ENCODE results near the gene LAMC1.
"Not testable (repeated sequence)": the region's sequence is repeated elsewhere in the genome, so short reads cannot be mapped to it uniquely, and the experiment has no call there.

Gene LAMC1

GRCh38 chr1:183058851-183059502, 35.8 kb downstream of the LAMC1 start:
- CTCF ChIA-PET, result no interaction called here

GRCh38 chr1:183061194-183061593, 38.0 kb downstream of the LAMC1 start:
- DNase-seq, result no peak
- no peak overlapping the region for H3K4me3 ChIP-seq (ENCODE audit: control insufficient read depth in 1 of 7, extremely low read depth in 1 of 7, insufficient read depth in 4 of 7, low read depth in 2 of 7, low read length in 6 of 7)
- ChIA-PET CTCF (no interaction called here), POLR2A (no interaction called here)
- no peak overlapping the region for H3K27ac ChIP-seq (ENCODE audit: insufficient read depth in 1 of 2, low read depth in 1 of 2, low read length in 2 of 2, poor library complexity in 1 of 2, severe bottlenecking in 2 of 2)
- H3K27me3 ChIP-seq (replicated peaks in 2 of 5; ENCODE audit: control insufficient read depth in 4 of 5, insufficient read depth in 5 of 5, low read length in 4 of 5), result no peaks in the 10 kb centered on the region
- peaks cover 0 to 2% (median 0%) of the 10 kb centered on the region in 4 experiments for H3K36me3 ChIP-seq (ENCODE audit: control insufficient read depth in 4 of 4, insufficient read depth in 4 of 4, low read length in 3 of 4)
- H3K9me3 ChIP-seq (ENCODE audit: control extremely low read depth in 1 of 5, control insufficient read depth in 4 of 5, insufficient read depth in 2 of 5, low read depth in 1 of 5, low read length in 4 of 5), result peaks cover 0 to 4% (median 0%) of the 10 kb centered on the region in 5 experiments
- H3K4me1 ChIP-seq (ENCODE audit: control extremely low read depth in 1 of 4, control insufficient read depth in 4 of 4, insufficient read depth in 4 of 4, low read length in 3 of 4), result no peaks in the 10 kb centered on the region

More at GRCh38 chr1:183058851-183059502, 35.8 kb downstream of the LAMC1 start:
- no peak overlapping the region for H3K4me3 ChIP-seq (ENCODE audit: control insufficient read depth in 1 of 7, extremely low read depth in 1 of 7, insufficient read depth in 4 of 7, low read depth in 2 of 7, low read length in 6 of 7)
- WGBS (ENCODE audit: insufficient coverage), result no CpG with 5 or more reads among the region's 2 CpGs
- DNase-seq, result no peak
- no peaks in the 10 kb centered on the region for H3K9me3 ChIP-seq (ENCODE audit: control extremely low read depth in 1 of 5, control insufficient read depth in 4 of 5, insufficient read depth in 2 of 5, low read depth in 1 of 5, low read length in 4 of 5)
- H3K27me3 ChIP-seq (replicated peaks in 2 of 5; ENCODE audit: control insufficient read depth in 4 of 5, insufficient read depth in 5 of 5, low read length in 4 of 5), result no peaks in the 10 kb centered on the region
- POLR2A ChIA-PET, result no interaction called here
- no peaks in the 10 kb centered on the region for H3K36me3 ChIP-seq (ENCODE audit: control insufficient read depth in 4 of 4, insufficient read depth in 4 of 4, low read length in 3 of 4)
- no peaks in the 10 kb centered on the region for H3K4me1 ChIP-seq (ENCODE audit: control extremely low read depth in 1 of 4, control insufficient read depth in 4 of 4, insufficient read depth in 4 of 4, low read length in 3 of 4)
- no peak overlapping the region for H3K27ac ChIP-seq (ENCODE audit: insufficient read depth in 1 of 2, low read depth in 1 of 2, low read length in 2 of 2, poor library complexity in 1 of 2, severe bottlenecking in 2 of 2)

- POLR2A ChIA-PET, result no interaction called here
- no peaks in the 10 kb centered on the region for H3K4me1 ChIP-seq (ENCODE audit: control extremely low read depth in 1 of 4, control insufficient read depth in 4 of 4, insufficient read depth in 4 of 4, low read length in 3 of 4)
- 100% methylated on average over 1 of the region's 1 CpG for WGBS (ENCODE audit: insufficient coverage)
Observed at GRCh38 chr1:183063349-183063748, 40.1 kb downstream of the LAMC1 start.

GRCh38 chr1:183065168-183065706, 42.0 kb downstream of the LAMC1 start:
- POLR2A ChIA-PET, result no interaction called here
- H3K4me1 ChIP-seq (ENCODE audit: control extremely low read depth in 1 of 4, control insufficient read depth in 4 of 4, insufficient read depth in 4 of 4, low read length in 3 of 4), result peaks cover 0 to under 1% (median 0%) of the 10 kb centered on the region in 4 experiments
- no peaks in the 10 kb centered on the region for H3K27me3 ChIP-seq (replicated peaks in 2 of 5; ENCODE audit: control insufficient read depth in 4 of 5, insufficient read depth in 5 of 5, low read length in 4 of 5)
- no peak overlapping the region for H3K4me3 ChIP-seq (ENCODE audit: control insufficient read depth in 1 of 7, extremely low read depth in 1 of 7, insufficient read depth in 4 of 7, low read depth in 2 of 7, low read length in 6 of 7)
- H3K9me3 ChIP-seq (ENCODE audit: control extremely low read depth in 1 of 5, control insufficient read depth in 4 of 5, insufficient read depth in 2 of 5, low read depth in 1 of 5, low read length in 4 of 5), result peaks cover 0 to 4% (median 0%) of the 10 kb centered on the region in 5 experiments
- DNase-seq, result no peak
- 100% methylated on average over 4 of the region's 6 CpGs for WGBS (ENCODE audit: insufficient coverage)
- H3K27ac ChIP-seq (ENCODE audit: insufficient read depth in 1 of 2, low read depth in 1 of 2, low read length in 2 of 2, poor library complexity in 1 of 2, severe bottlenecking in 2 of 2), result no peak overlapping the region
- peaks cover 0 to 2% (median 0%) of the 10 kb centered on the region in 4 experiments for H3K36me3 ChIP-seq (ENCODE audit: control insufficient read depth in 4 of 4, insufficient read depth in 4 of 4, low read length in 3 of 4)
- CTCF ChIA-PET, result no interaction called here

More at GRCh38 chr1:183063349-183063748, 40.1 kb downstream of the LAMC1 start:
- no peak for DNase-seq
- Histone ChIP-seq H3K27me3 (replicated peaks in 2 of 5; ENCODE audit: control insufficient read depth in 4 of 5, insufficient read depth in 5 of 5, low read length in 4 of 5) (no peaks in the 10 kb centered on the region), H3K27ac (ENCODE audit: insufficient read depth in 1 of 2, low read depth in 1 of 2, low read length in 2 of 2, poor library complexity in 1 of 2, severe bottlenecking in 2 of 2) (no peak overlapping the region), H3K9me3 (ENCODE audit: control extremely low read depth in 1 of 5, control insufficient read depth in 4 of 5, insufficient read depth in 2 of 5, low read depth in 1 of 5, low read length in 4 of 5) (peaks cover 0 to 4% (median 0%) of the 10 kb centered on the region in 5 experiments), H3K4me3 (ENCODE audit: control insufficient read depth in 1 of 7, extremely low read depth in 1 of 7, insufficient read depth in 4 of 7, low read depth in 2 of 7, low read length in 6 of 7) (no peak overlapping the region), H3K36me3 (ENCODE audit: control insufficient read depth in 4 of 4, insufficient read depth in 4 of 4, low read length in 3 of 4) (peaks cover 0 to 2% (median 0%) of the 10 kb centered on the region in 4 experiments)
- CTCF ChIA-PET, result no interaction called here

- POLR2A ChIA-PET; H3K27ac ChIP-seq (ENCODE audit: insufficient read depth in 1 of 2, low read depth in 1 of 2, low read length in 2 of 2, poor library complexity in 1 of 2, severe bottlenecking in 2 of 2); CTCF ChIA-PET; H3K9me3 ChIP-seq (ENCODE audit: control extremely low read depth in 1 of 5, control insufficient read depth in 4 of 5, insufficient read depth in 2 of 5, low read depth in 1 of 5, low read length in 4 of 5); H3K27me3 ChIP-seq (replicated peaks in 2 of 5; ENCODE audit: control insufficient read depth in 4 of 5, insufficient read depth in 5 of 5, low read length in 4 of 5); DNase-seq; H3K36me3 ChIP-seq (ENCODE audit: control insufficient read depth in 4 of 4, insufficient read depth in 4 of 4, low read length in 3 of 4); H3K4me3 ChIP-seq (ENCODE audit: control insufficient read depth in 1 of 7, extremely low read depth in 1 of 7, insufficient read depth in 4 of 7, low read depth in 2 of 7, low read length in 6 of 7): not testable (repeated sequence)
- 100% methylated on average over 1 of the region's 2 CpGs for WGBS (ENCODE audit: insufficient coverage)
- peaks cover 1 to 13% (median 5%) of the 10 kb centered on the region in 4 experiments for H3K4me1 ChIP-seq (ENCODE audit: control extremely low read depth in 1 of 4, control insufficient read depth in 4 of 4, insufficient read depth in 4 of 4, low read length in 3 of 4)
Observed at GRCh38 chr1:183066432-183066831, 43.2 kb downstream of the LAMC1 start.

GRCh38 chr1:183069562-183070216, 46.5 kb downstream of the LAMC1 start:
- WGBS (ENCODE audit: insufficient coverage), result 100% methylated on average over 2 of the region's 4 CpGs
- no peak for DNase-seq
- no peak overlapping the region for H3K4me3 ChIP-seq (ENCODE audit: control insufficient read depth in 1 of 7, extremely low read depth in 1 of 7, insufficient read depth in 4 of 7, low read depth in 2 of 7, low read length in 6 of 7)
- H3K36me3 ChIP-seq (ENCODE audit: control insufficient read depth in 4 of 4, insufficient read depth in 4 of 4, low read length in 3 of 4), result peaks cover 0 to 2% (median 0%) of the 10 kb centered on the region in 4 experiments
- ChIA-PET POLR2A (no interaction called here), CTCF (interaction anchor here (1.2 kb wide), 1 partner anchor 91 kb away, joined by 3 read pairs; no protein-coding TSS in a partner anchor)
- no peaks in the 10 kb centered on the region for H3K27me3 ChIP-seq (replicated peaks in 2 of 5; ENCODE audit: control insufficient read depth in 4 of 5, insufficient read depth in 5 of 5, low read length in 4 of 5)
- peaks cover 4 to 18% (median 6%) of the 10 kb centered on the region in 4 experiments for H3K4me1 ChIP-seq (ENCODE audit: control extremely low read depth in 1 of 4, control insufficient read depth in 4 of 4, insufficient read depth in 4 of 4, low read length in 3 of 4)
- H3K27ac ChIP-seq (ENCODE audit: insufficient read depth in 1 of 2, low read depth in 1 of 2, low read length in 2 of 2, poor library complexity in 1 of 2, severe bottlenecking in 2 of 2), result no peak overlapping the region
- peaks cover 0 to 4% (median 0%) of the 10 kb centered on the region in 5 experiments for H3K9me3 ChIP-seq (ENCODE audit: control extremely low read depth in 1 of 5, control insufficient read depth in 4 of 5, insufficient read depth in 2 of 5, low read depth in 1 of 5, low read length in 4 of 5)
